Nephron progenitor cell (in vitro differentiated cells): ENCODE measurements around the gene RAP1GAP2.

Experiments used
- DNase-seq: peaks from one replicate; pipeline ENCODE4 v3.0.0; 2021
- H3K27ac Mint-ChIP-seq: 2 replicates; pipeline ENCODE4 v1.8.0; 2021; ENCODE audit warnings: mild to moderate bottlenecking, moderate library complexity, mixed read lengths
- H3K27me3 Mint-ChIP-seq: 2 replicates; pipeline ENCODE4 v1.8.0; 2021; ENCODE audit warnings: mild to moderate bottlenecking, low read depth, mixed read lengths; ENCODE audit not compliant: poor library complexity
- H3K36me3 Mint-ChIP-seq: 2 replicates; pipeline ENCODE4 v1.8.0; 2021; ENCODE audit warnings: low read depth, mixed read lengths
- H3K4me1 Mint-ChIP-seq: 2 replicates; pipeline ENCODE4 v1.8.0; 2021; ENCODE audit warnings: mixed read lengths
- H3K4me3 Mint-ChIP-seq: 2 replicates; pipeline ENCODE4 v1.8.0; 2021; ENCODE audit warnings: mild to moderate bottlenecking, moderate library complexity, mixed read lengths
- H3K9me3 Mint-ChIP-seq: 2 replicates; pipeline ENCODE4 v1.8.0; 2021; ENCODE audit warnings: mild to moderate bottlenecking, moderate library complexity, mixed read lengths
- CTCF ChIP-seq: fragments of 200-600 bp; sonication (generic); IDR thresholded peaks from 2 replicates; pipeline ENCODE4 v1.5.0; 2021; ENCODE audit warnings: antibody characterized with exemption

Gene RAP1GAP2

GRCh38 chr17:2837147-2837561 lies 40.9 kb downstream of the RAP1GAP2 start:
- Mint-ChIP-seq H3K27ac (no peak overlapping the region), H3K36me3 (no peaks in the 10 kb centered on the region), H3K27me3 (peaks cover 15% of the 10 kb centered on the region), H3K4me3 (no peak overlapping the region), H3K9me3 (no peaks in the 10 kb centered on the region), H3K4me1 (peaks cover 7% of the 10 kb centered on the region)
- no peak for DNase-seq
- TF ChIP-seq CTCF, result no peak

GRCh38 chr17:2841606-2842005 lies 45.4 kb downstream of the RAP1GAP2 start:
- no peak overlapping the region for H3K27ac Mint-ChIP-seq
- peaks cover 30% of the 10 kb centered on the region for H3K4me1 Mint-ChIP-seq
- peaks cover 14% of the 10 kb centered on the region for H3K27me3 Mint-ChIP-seq
- no peak overlapping the region for H3K4me3 Mint-ChIP-seq
- TF ChIP-seq CTCF, result no peak
- no peak for DNase-seq
- no peaks in the 10 kb centered on the region for H3K36me3 Mint-ChIP-seq
- no peaks in the 10 kb centered on the region for H3K9me3 Mint-ChIP-seq

GRCh38 chr17:2842464-2842863 lies 46.2 kb downstream of the RAP1GAP2 start:
- Mint-ChIP-seq H3K4me1 (peaks cover 30% of the 10 kb centered on the region), H3K36me3 (no peaks in the 10 kb centered on the region), H3K27me3 (peaks cover 15% of the 10 kb centered on the region), H3K27ac (no peak overlapping the region), H3K4me3 (no peak overlapping the region), H3K9me3 (no peaks in the 10 kb centered on the region)
- TF ChIP-seq CTCF, result no peak
- DNase-seq, result no peak

- Mint-ChIP-seq H3K27ac (peak overlapping the region; percentile 83), H3K4me3 (peak overlapping the region; percentile 63), H3K4me1 (peaks cover 45% of the 10 kb centered on the region), H3K36me3 (no peaks in the 10 kb centered on the region), H3K9me3 (no peaks in the 10 kb centered on the region), H3K27me3 (peaks cover 27% of the 10 kb centered on the region)
- TF ChIP-seq CTCF, result no peak
- no peak for DNase-seq
These were observed 48.2 kb downstream of the RAP1GAP2 start for GRCh38 chr17:2844416-2844815.

GRCh38 chr17:2847381-2848333 lies 51.4 kb downstream of the RAP1GAP2 start:
- Mint-ChIP-seq H3K27ac (no peak overlapping the region), H3K4me1 (peaks cover 40% of the 10 kb centered on the region), H3K4me3 (no peak overlapping the region), H3K9me3 (no peaks in the 10 kb centered on the region), H3K36me3 (no peaks in the 10 kb centered on the region), H3K27me3 (peaks cover 55% of the 10 kb centered on the region)
- TF ChIP-seq CTCF, result no peak
- DNase-seq, result no peak

- no peak for TF ChIP-seq CTCF
- DNase-seq, result peak; percentile 15
- no peaks in the 10 kb centered on the region for H3K9me3 Mint-ChIP-seq
- no peak overlapping the region for H3K4me3 Mint-ChIP-seq
- H3K27ac Mint-ChIP-seq, result no peak overlapping the region
- no peaks in the 10 kb centered on the region for H3K36me3 Mint-ChIP-seq
- H3K27me3 Mint-ChIP-seq, result peaks cover 57% of the 10 kb centered on the region
- peaks cover 29% of the 10 kb centered on the region for H3K4me1 Mint-ChIP-seq
These were observed 53.1 kb downstream of the RAP1GAP2 start for GRCh38 chr17:2849327-2849670.
